Measurements from ENCODE around the gene ICE2. TPM values are rescaled to one million over a fixed set of nuclear protein-coding genes. Genes with fewer than 3 reads are reported as not detected.

ICE2 gene
- total RNA-seq, 1 experiment from 2014 or later, result 76.5 TPM

- Histone ChIP-seq H3K9me3 (ENCODE audit: low read depth, low read length, poor library complexity, severe bottlenecking) (no peaks in the 10 kb centered on the region), H3K4me3 (ENCODE audit: low read depth, low read length, poor library complexity, severe bottlenecking) (no peak overlapping the region), H3K27ac (ENCODE audit: low read depth, low read length, poor library complexity, severe bottlenecking) (no peak overlapping the region), H3K36me3 (ENCODE audit: insufficient read depth, low read length, poor library complexity, severe bottlenecking) (no peaks in the 10 kb centered on the region), H3K4me1 (ENCODE audit: insufficient read depth, low read length, poor library complexity, severe bottlenecking) (no peaks in the 10 kb centered on the region), H3K27me3 (replicated peaks; ENCODE audit: insufficient read depth, low read depth, low read length, poor library complexity) (no peaks in the 10 kb centered on the region)
- DNase-seq (ENCODE audit: low spot score), result no peak
- no TSS peak for BruUV-seq (replicated peaks)
- TF ChIP-seq, protein P1, sequence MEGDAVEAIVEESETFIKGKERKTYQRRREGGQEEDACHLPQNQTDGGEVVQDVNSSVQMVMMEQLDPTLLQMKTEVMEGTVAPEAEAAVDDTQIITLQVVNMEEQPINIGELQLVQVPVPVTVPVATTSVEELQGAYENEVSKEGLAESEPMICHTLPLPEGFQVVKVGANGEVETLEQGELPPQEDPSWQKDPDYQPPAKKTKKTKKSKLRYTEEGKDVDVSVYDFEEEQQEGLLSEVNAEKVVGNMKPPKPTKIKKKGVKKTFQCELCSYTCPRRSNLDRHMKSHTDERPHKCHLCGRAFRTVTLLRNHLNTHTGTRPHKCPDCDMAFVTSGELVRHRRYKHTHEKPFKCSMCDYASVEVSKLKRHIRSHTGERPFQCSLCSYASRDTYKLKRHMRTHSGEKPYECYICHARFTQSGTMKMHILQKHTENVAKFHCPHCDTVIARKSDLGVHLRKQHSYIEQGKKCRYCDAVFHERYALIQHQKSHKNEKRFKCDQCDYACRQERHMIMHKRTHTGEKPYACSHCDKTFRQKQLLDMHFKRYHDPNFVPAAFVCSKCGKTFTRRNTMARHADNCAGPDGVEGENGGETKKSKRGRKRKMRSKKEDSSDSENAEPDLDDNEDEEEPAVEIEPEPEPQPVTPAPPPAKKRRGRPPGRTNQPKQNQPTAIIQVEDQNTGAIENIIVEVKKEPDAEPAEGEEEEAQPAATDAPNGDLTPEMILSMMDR (conservative IDR thresholded peaks at IDR 0.05; ENCODE audit: low read depth, low read length), result no peak
- TF ChIP-seq EZH2 (IDR thresholded peaks at IDR 0.05; ENCODE audit: borderline replicate concordance, low read depth, low read length, poor library complexity, severe bottlenecking), result no peak
- intact Hi-C loops (cut with micrococcal nuclease; ENCODE audit: unreplicated experiment), result no loop called here
- CTCF ChIA-PET, result no interaction called here
- POLR2A ChIA-PET (ENCODE audit: low non-redundant PET), result no interaction called here
These were observed 14.2 kb upstream of the ICE2 start for GRCh38 chr15:60493166-60493565.

DNA sequence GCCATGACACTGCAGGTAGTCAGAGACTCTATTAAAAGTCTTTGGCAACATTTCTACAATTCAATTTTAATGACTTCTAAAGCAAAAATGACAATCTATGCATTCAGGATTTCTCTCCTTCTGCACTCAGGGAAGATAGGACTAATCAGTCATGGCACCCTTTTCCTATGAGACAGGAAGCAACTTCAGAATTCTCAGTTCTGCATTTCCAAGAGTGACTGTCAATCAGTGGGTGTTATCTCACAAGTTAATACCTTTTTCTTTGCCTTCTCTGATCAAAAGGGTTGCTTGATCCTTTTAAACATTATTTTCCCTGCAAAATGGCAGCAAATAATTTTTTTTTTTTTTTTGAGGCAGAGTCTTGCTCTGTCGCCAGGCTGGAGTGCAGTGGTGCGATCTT, 7.8 kb upstream of the ICE2 start:
- intact Hi-C loops (cut with micrococcal nuclease; ENCODE audit: unreplicated experiment), result no loop called here
- no peaks in the 10 kb centered on the region for H3K27me3 ChIP-seq (replicated peaks; ENCODE audit: insufficient read depth, low read depth, low read length, poor library complexity)
- CTCF ChIA-PET, result no interaction called here

DNA sequence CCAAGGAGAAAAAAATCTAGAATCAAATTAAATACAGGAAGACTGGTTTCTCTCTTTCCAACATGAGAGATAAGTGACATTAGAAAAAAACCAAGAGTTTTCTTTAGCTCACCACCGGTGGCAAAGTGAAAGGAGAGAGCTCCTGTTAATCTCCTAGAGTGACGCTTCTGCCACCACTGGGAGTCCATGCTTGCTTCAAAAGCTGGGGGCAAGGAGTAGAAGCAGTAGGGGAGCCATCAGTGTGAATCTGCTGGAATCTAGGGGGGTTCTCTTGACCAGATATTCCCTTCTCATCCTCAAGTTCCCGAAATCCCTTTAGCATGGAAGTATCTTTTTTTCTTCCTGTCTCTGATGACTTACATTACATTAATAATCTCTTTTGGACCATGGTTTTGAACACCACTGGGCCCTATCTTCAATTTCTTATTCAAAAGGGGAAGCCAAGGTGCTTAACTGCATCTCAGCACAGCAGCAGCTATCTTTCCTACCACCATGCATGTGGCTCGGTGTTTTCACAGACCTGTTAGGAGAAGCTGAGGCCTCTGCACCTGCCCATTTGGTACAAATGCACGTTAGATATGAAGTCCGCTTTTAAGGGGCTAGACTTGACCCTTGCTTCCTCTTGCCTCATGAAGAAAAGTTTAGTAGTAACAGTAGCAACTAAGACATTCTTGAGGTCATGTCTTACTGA, 6.6 kb upstream of the ICE2 start:
- H3K36me3 ChIP-seq (ENCODE audit: insufficient read depth, low read length, poor library complexity, severe bottlenecking), result no peaks in the 10 kb centered on the region
- H3K27ac ChIP-seq (ENCODE audit: low read depth, low read length, poor library complexity, severe bottlenecking), result no peak overlapping the region
- intact Hi-C loops (cut with micrococcal nuclease; ENCODE audit: unreplicated experiment), result no loop called here
- ChIA-PET POLR2A (ENCODE audit: low non-redundant PET) (no interaction called here), CTCF (interaction anchor here (0.6 kb wide), 1 partner anchor 124 kb away, joined by 4 read pairs; no protein-coding TSS in a partner anchor)
- no peaks in the 10 kb centered on the region for H3K9me3 ChIP-seq (ENCODE audit: low read depth, low read length, poor library complexity, severe bottlenecking)
- no peak overlapping the region for H3K4me3 ChIP-seq (ENCODE audit: low read depth, low read length, poor library complexity, severe bottlenecking)
- H3K4me1 ChIP-seq (ENCODE audit: insufficient read depth, low read length, poor library complexity, severe bottlenecking), result peaks cover 2% of the 10 kb centered on the region
- no TSS peak for BruUV-seq (replicated peaks)
- TF ChIP-seq EZH2 (IDR thresholded peaks at IDR 0.05; ENCODE audit: borderline replicate concordance, low read depth, low read length, poor library complexity, severe bottlenecking), result no peak
- TF ChIP-seq, protein P1 (conservative IDR thresholded peaks at IDR 0.05; ENCODE audit: low read depth, low read length), result no peak
- DNase-seq (ENCODE audit: low spot score), result no peak
- H3K27me3 ChIP-seq (replicated peaks; ENCODE audit: insufficient read depth, low read depth, low read length, poor library complexity), result no peaks in the 10 kb centered on the region

More for the DNA sequence above, 7.8 kb upstream of the ICE2 start:
- DNase-seq (ENCODE audit: low spot score), result no peak
- BruUV-seq (replicated peaks), result no TSS peak
- no peak overlapping the region for H3K4me3 ChIP-seq (ENCODE audit: low read depth, low read length, poor library complexity, severe bottlenecking)
- H3K27ac ChIP-seq (ENCODE audit: low read depth, low read length, poor library complexity, severe bottlenecking), result no peak overlapping the region
- no peaks in the 10 kb centered on the region for H3K36me3 ChIP-seq (ENCODE audit: insufficient read depth, low read length, poor library complexity, severe bottlenecking)
- H3K9me3 ChIP-seq (ENCODE audit: low read depth, low read length, poor library complexity, severe bottlenecking), result no peaks in the 10 kb centered on the region
- H3K4me1 ChIP-seq (ENCODE audit: insufficient read depth, low read length, poor library complexity, severe bottlenecking), result peaks cover 2% of the 10 kb centered on the region
- POLR2A ChIA-PET (ENCODE audit: low non-redundant PET), result no interaction called here
- no peak for TF ChIP-seq EZH2 (IDR thresholded peaks at IDR 0.05; ENCODE audit: borderline replicate concordance, low read depth, low read length, poor library complexity, severe bottlenecking)
- TF ChIP-seq, protein P1 (conservative IDR thresholded peaks at IDR 0.05; ENCODE audit: low read depth, low read length), result no peak
